Measurements from ENCODE around the gene COPS3. TPM values are rescaled to one million over a fixed set of nuclear protein-coding genes. Genes with fewer than 3 reads are reported as not detected.

The COPS3 gene
- total and polyA plus RNA-seq, 9 donors = 38.1 to 68.8 (median 49.9) TPM

DNA sequence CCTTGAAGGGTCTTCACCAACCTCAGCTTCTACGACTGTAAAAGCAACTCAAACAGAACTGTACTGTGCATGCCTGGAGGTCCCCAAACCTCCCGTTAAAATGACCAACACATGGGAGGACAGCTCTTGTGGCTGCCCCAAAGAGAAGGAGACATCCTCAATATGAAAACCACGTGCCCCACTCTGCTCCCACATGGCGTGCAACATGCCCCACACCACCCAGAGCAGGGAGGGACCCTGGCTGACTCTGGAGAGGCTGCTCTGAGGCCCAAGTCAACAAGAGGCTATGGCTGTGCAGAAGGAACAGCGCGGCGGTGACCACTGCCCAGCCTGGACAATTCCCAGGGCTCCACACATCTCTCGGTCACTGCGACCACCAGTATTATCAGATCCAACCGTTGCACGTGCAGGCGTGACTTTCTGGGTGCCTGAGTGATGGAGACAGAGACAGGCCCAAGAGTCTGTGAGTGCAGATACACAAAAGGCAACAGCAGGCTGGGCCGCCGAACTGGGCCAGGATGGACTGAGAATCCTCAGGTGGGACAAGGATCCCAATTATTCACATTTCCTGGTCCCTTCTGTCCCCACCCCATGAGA is 76.3 kb downstream of the COPS3 start:
- Histone ChIP-seq H3K9me3 (no peaks in the 10 kb centered on the region), H3K27me3 (no peaks in the 10 kb centered on the region), H3K4me3 (peak overlapping the region; percentile 40), H3K36me3 (no peaks in the 10 kb centered on the region), H3K27ac (peak overlapping the region in 1 of 2 donors; percentile 90), H3K4me1 (ENCODE audit: insufficient read depth) (peaks cover 30% of the 10 kb centered on the region)
- no peak for DNase-seq
- WGBS, 3 donors = 53 to 65% (median 56%) methylated on average over 14 of the region's 14 CpGs
- TF ChIP-seq EP300 (IDR thresholded peaks at IDR 0.05) = no peak
- TF ChIP-seq, protein P1, sequence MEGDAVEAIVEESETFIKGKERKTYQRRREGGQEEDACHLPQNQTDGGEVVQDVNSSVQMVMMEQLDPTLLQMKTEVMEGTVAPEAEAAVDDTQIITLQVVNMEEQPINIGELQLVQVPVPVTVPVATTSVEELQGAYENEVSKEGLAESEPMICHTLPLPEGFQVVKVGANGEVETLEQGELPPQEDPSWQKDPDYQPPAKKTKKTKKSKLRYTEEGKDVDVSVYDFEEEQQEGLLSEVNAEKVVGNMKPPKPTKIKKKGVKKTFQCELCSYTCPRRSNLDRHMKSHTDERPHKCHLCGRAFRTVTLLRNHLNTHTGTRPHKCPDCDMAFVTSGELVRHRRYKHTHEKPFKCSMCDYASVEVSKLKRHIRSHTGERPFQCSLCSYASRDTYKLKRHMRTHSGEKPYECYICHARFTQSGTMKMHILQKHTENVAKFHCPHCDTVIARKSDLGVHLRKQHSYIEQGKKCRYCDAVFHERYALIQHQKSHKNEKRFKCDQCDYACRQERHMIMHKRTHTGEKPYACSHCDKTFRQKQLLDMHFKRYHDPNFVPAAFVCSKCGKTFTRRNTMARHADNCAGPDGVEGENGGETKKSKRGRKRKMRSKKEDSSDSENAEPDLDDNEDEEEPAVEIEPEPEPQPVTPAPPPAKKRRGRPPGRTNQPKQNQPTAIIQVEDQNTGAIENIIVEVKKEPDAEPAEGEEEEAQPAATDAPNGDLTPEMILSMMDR (IDR thresholded peaks at IDR 0.05) = no peak
- no peak for TF ChIP-seq POLR2A (IDR thresholded peaks at IDR 0.05)
- intact Hi-C loops (cut with DNase I) = no loop called here

DNA sequence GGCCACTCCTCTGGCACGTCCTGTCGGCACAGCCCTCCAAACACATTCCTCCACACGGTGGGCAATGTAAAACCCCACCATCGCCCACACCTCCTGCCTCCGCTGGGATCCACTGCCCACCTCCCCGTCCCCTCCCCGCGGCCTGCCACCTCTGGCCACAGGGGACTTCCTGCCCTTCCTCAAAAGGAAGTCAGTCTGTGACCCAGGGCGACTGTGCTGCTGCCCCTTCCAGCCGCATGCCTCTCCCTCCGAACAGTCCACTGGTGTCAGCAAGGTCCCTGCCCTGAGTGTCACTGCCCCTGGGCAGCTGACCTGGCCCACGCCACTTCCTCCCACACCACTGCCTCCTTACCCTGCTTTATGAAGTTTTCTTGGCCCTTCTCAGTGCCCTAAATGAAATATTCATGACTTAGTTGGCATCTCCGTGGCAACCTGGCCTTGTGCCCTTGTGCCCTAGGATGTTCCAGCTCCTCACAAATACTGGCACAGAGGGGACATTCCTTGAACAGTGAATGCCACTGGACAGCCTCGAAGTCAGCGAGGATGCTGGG is 76.9 kb downstream of the COPS3 start:
- WGBS, 3 donors = 61 to 77% (median 72%) methylated on average over 15 of the region's 15 CpGs
- Histone ChIP-seq H3K27me3 (no peaks in the 10 kb centered on the region), H3K27ac (peak overlapping the region in 1 of 2 donors; percentile 90), H3K4me1 (ENCODE audit: insufficient read depth) (peaks cover 30% of the 10 kb centered on the region), H3K9me3 (no peaks in the 10 kb centered on the region), H3K36me3 (no peaks in the 10 kb centered on the region), H3K4me3 (no peak overlapping the region)
- intact Hi-C loops (cut with DNase I) = no loop called here
- no peak for TF ChIP-seq EP300 (IDR thresholded peaks at IDR 0.05)
- TF ChIP-seq POLR2A (IDR thresholded peaks at IDR 0.05) = no peak
- TF ChIP-seq, protein P1 (IDR thresholded peaks at IDR 0.05) = no peak
- no peak for DNase-seq

DNA sequence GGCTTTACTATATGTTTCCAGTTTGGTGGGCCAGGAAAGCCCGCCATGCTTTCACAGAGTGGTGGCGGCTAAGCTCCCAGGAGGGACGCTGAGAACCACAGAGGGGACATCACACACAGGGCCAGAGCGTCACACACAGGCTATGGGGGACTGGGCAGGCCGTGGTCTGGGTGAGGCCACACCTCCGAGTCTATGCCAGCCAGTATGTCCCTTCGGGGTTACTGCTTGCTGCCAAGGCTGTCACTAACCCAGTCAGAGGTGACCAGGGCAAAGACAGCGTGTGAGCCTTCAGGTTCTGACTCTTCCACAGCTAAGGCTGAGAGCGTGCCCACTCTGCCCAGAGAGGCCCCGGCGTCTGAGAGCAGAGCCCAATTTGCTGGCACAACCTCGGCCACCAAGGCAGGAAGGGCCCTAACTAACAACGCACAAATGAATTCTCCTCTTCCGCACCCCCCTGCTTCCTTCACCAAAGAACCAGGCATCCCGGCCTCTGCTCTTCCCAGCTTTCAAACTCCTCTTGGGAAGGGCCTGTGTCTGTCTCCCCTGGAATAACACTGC is 77.8 kb downstream of the COPS3 start:
- WGBS, 3 donors = 82 to 88% (median 88%) methylated on average over 15 of the region's 15 CpGs
- no peak for TF ChIP-seq EP300 (IDR thresholded peaks at IDR 0.05)
- TF ChIP-seq, protein P1 (IDR thresholded peaks at IDR 0.05) = no peak
- no peaks in the 10 kb centered on the region for H3K9me3 ChIP-seq
- peak overlapping the region in 1 of 2 donors; percentile 90 for H3K27ac ChIP-seq
- no peak overlapping the region for H3K4me3 ChIP-seq
- intact Hi-C loops (cut with DNase I) = no loop called here
- H3K36me3 ChIP-seq = no peaks in the 10 kb centered on the region
- no peak for DNase-seq
- H3K4me1 ChIP-seq (ENCODE audit: insufficient read depth) = peaks cover 30% of the 10 kb centered on the region
- H3K27me3 ChIP-seq = no peaks in the 10 kb centered on the region

DNA sequence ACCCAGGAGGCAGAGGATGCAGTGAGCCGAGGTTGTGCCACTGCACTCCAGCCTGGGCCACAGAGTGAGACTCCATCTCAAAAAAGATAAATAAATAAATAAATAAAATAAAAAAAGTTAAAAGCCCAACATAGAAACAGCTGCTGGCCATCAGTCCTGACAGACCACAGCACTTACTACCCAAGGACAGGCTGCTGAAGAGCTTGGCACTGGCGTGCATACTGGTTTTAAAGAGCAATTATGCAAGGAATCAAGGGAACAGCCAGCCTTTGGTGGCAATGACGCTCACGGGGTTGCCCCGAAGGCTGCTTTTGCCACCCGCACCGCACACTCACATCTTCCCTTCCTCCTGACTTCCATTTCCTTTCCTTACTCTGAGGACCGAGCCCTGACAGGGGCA is 79.1 kb downstream of the COPS3 start:
- Histone ChIP-seq H3K27me3 (no peaks in the 10 kb centered on the region), H3K9me3 (no peaks in the 10 kb centered on the region), H3K4me1 (ENCODE audit: insufficient read depth) (peaks cover 30% of the 10 kb centered on the region), H3K27ac (peak overlapping the region in 1 of 2 donors; percentile 15), H3K4me3 (no peak overlapping the region), H3K36me3 (no peaks in the 10 kb centered on the region)
- intact Hi-C loops (cut with DNase I) = no loop called here
- WGBS, 3 donors = 45 to 70% (median 55%) methylated on average over 8 of the region's 8 CpGs
- peak in 1 of 5 donors; percentile 45 for DNase-seq
- TF ChIP-seq, protein P1 (IDR thresholded peaks at IDR 0.05) = no peak
- TF ChIP-seq POLR2A (IDR thresholded peaks at IDR 0.05) = no peak
- TF ChIP-seq EP300 (IDR thresholded peaks at IDR 0.05) = no peak

All from ovary (tissue), 9 donors.